HG03565 (cell line): Measurements from ENCODE around the gene BRINP1.

ENCODE experiments used
- ATAC-seq: cut with Tn5 transposase; IDR thresholded peaks from one replicate; pipeline ENCODE4 v1.9.1; 2021; ENCODE audit warnings: mild to moderate bottlenecking, moderate library complexity; ENCODE audit not compliant: unreplicated experiment

BRINP1 gene

GRCh38 chr9:119368681-119369581 lies at the start of gene BRINP1:
BRINP1 (minus strand) TSS chr9:119369435; CDS start chr9:119313355, 56,080 bp downstream.
- ATAC-seq, result no peak

GRCh38 chr9:119418721-119419120 lies 49.5 kb upstream of the BRINP1 start:
- ATAC-seq, result no peak

- no peak for ATAC-seq
These were observed 47.6 kb upstream of the BRINP1 start for GRCh38 chr9:119416793-119417192.

- no peak for ATAC-seq
These were observed 43.2 kb upstream of the BRINP1 start for GRCh38 chr9:119412399-119412798.

- no peak for ATAC-seq
These were observed 40.3 kb upstream of the BRINP1 start for GRCh38 chr9:119409552-119409951.

GRCh38 chr9:119400606-119401005 lies 31.4 kb upstream of the BRINP1 start:
- ATAC-seq, result no peak

GRCh38 chr9:119398350-119398749 lies 29.1 kb upstream of the BRINP1 start:
- no peak for ATAC-seq

- ATAC-seq, result no peak
These were observed 22.6 kb upstream of the BRINP1 start for GRCh38 chr9:119391878-119392277.

- no peak for ATAC-seq
These were observed 6.7 kb upstream of the BRINP1 start for GRCh38 chr9:119375892-119376291.

GRCh38 chr9:119372951-119373350 lies 3.7 kb upstream of the BRINP1 start:
- ATAC-seq, result no peak

- no peak for ATAC-seq
These were observed 1.6 kb upstream of the BRINP1 start for GRCh38 chr9:119370816-119371215.

GRCh38 chr9:119369680-119370366 lies 588 bp upstream of the BRINP1 start:
- ATAC-seq, result no peak

GRCh38 chr9:119368179-119368578 lies 1.1 kb downstream of the BRINP1 start:
- ATAC-seq, result no peak

- ATAC-seq, result no peak
These were observed 1.6 kb downstream of the BRINP1 start for GRCh38 chr9:119367683-119368075.

- no peak for ATAC-seq
These were observed 2.1 kb downstream of the BRINP1 start for GRCh38 chr9:119366909-119367682.

- ATAC-seq, result no peak
These were observed 3.8 kb downstream of the BRINP1 start for GRCh38 chr9:119365291-119366027.

- no peak for ATAC-seq
These were observed 9.0 kb downstream of the BRINP1 start for GRCh38 chr9:119360237-119360636.

- no peak for ATAC-seq
These were observed 11.7 kb downstream of the BRINP1 start for GRCh38 chr9:119357336-119358096.

- no peak for ATAC-seq
These were observed 19.8 kb downstream of the BRINP1 start for GRCh38 chr9:119349351-119349825.
